NCI-H2029 treated with DMSO at 0.1 percent for 48 hours (cell line): ENCODE measurements around the gene MORC3.
A peak's percentile ranks its signal among the peaks of the same experiment; 100 is the strongest.
"Not testable (repeated sequence)": the region's sequence is repeated elsewhere in the genome, so short reads cannot be mapped to it uniquely, and the experiment has no call there.

Experiments used
- DNase-seq: peaks from one replicate; lab custom pipeline; 2025; lab: John Stamatoyannopoulos, UW

MORC3 gene, protein sequence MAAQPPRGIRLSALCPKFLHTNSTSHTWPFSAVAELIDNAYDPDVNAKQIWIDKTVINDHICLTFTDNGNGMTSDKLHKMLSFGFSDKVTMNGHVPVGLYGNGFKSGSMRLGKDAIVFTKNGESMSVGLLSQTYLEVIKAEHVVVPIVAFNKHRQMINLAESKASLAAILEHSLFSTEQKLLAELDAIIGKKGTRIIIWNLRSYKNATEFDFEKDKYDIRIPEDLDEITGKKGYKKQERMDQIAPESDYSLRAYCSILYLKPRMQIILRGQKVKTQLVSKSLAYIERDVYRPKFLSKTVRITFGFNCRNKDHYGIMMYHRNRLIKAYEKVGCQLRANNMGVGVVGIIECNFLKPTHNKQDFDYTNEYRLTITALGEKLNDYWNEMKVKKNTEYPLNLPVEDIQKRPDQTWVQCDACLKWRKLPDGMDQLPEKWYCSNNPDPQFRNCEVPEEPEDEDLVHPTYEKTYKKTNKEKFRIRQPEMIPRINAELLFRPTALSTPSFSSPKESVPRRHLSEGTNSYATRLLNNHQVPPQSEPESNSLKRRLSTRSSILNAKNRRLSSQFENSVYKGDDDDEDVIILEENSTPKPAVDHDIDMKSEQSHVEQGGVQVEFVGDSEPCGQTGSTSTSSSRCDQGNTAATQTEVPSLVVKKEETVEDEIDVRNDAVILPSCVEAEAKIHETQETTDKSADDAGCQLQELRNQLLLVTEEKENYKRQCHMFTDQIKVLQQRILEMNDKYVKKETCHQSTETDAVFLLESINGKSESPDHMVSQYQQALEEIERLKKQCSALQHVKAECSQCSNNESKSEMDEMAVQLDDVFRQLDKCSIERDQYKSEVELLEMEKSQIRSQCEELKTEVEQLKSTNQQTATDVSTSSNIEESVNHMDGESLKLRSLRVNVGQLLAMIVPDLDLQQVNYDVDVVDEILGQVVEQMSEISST

DNA sequence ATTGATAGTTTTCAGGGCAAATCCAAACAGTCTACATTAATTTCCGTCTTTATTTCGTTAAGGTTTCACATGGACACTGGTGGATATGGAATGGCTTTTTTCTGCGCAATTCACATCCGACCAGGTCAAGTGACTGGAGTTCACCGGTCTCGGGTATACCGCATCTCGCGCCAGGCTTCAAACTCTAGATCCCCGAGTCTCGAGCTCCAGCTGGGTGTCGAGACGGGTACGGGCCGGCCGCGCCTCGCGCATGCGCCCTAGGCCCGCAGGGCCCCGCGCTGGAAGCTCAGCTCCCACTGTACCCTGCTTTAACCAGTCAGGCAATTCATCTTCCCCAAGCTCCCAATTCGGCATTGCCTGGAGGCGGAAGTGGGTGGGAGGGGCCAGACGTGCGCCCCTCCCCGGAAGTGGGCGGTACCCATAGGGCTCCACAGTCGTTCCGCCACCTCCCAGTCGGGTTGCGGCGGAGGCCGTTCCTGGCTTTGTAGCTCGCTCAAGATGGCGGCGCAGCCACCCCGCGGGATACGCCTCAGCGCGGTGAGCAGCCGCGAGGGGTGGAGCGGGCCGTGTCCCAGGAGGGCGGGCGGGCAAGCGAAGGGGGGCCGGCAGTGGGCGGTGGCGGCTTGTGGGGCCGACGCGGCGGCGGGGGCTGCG lies at the start of gene MORC3:
Gene MORC3, plus strand, starts transcription at position 431 of the 654 bp plus-strand sequence. Its CDS starts 68 bp downstream, at position 499.
- peak; percentile 97 for DNase-seq

DNA sequence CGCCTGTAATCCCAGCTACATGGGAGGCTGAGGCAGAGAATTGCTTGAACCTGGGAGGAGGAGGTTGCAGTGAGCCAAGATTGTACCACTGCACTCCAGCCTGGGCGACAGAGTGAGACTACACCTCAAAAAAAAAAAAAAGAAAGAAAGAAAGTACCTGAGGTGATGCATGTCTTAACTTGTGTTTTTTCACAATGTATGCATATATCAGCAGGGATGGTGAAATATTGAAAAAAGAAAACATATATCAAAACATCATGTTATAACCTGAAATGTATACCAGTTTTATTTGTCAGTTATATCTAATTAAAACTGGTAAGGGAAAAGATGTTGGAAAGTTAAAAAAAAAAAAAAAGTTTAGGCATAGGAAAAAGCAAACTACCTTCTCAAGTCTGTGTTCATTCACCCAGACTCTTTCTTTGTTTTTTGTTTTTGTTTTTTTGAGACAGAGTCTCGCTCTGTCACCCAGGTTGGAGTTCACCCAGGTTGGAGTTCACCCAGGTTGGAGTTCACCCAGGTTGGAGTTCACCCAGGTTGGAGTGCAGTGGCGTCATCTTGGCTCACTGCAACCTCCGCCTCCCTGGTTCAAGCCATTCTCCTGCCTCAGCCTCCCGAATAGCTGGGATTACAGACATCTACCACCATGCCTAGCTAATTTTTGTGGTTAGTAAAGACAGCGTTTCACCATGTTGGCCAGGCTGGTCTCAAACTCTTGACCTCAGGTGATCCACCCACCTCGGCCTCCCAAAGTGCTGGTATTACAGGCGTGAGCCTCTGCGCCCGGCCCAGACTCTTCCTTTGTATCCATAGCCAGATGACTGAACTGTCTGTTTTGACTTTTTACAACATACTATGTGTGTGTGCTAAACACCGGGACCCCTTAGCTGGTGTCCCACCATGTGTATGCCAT lies 49.0 kb upstream of the MORC3 start:
- not testable (repeated sequence) for DNase-seq

DNA sequence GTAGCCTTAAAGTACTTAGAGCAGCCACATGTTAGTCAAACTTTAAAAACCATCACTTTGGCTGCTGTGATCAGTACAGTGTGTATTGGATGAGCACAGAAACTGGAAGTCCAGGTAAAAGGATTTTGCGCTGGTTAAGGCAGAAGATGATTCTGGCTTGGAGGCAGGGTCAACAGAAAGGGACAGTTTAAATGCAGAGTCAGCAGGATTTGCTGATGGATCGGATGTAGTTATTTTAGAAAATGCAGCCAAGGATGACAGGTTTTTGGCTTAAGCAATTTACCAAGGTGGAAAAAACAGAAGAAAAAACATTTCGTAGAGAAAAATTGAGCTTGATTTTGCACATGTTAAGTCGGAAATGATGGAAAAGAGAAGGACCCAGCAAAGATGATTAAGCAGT lies 45.9 kb upstream of the MORC3 start:
- DNase-seq: no peak

DNA sequence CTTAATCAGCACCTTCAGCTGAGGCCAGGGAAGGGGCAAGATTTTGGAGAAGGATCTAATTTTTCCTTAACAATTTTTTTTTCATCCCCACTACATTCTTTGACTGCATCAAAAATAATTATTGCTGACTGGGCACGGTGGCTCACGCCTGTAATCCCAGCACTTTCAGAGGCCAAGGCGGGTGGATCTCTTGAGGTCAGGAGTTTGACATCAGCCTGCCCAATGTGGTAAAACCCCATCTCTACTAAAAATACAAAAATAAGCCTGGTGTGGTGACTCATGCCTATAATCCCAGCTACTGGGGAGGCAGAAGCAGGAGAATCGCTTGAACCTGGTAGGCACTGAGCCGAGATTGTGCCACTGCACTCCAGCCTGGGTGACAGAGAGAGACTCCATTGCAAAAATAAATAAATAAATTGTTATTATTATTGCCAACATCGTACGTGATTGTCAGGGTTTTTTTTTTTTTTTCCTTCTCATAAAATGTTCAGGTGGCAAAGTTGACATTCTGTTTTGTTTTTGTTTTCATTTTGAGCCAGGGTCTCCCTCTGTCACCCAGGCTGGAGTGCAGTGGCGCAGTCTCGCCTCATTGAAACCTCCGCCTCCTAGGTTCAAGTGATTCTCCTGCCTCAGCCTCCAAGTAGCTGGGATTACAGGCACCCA lies 37.3 kb upstream of the MORC3 start:
- no peak for DNase-seq

DNA sequence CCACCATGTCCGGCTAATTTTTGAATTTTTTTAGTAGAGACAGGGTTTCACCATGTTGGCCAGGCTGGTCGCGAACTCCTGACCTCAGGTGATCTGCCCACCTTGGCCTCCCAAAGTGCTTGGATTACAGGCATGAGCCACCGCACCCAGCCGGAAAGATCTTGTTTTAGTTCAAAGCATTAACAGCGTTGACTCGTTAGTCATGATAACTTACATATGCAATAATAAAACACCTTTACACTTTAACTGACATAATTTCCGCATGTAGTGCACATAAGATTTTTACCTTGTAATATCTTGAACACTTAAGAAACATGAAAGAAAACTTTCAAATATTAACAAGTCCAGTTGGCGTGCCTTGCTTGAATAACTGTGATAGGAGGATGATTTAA lies 36.8 kb upstream of the MORC3 start:
- DNase-seq: not testable (repeated sequence)

DNA sequence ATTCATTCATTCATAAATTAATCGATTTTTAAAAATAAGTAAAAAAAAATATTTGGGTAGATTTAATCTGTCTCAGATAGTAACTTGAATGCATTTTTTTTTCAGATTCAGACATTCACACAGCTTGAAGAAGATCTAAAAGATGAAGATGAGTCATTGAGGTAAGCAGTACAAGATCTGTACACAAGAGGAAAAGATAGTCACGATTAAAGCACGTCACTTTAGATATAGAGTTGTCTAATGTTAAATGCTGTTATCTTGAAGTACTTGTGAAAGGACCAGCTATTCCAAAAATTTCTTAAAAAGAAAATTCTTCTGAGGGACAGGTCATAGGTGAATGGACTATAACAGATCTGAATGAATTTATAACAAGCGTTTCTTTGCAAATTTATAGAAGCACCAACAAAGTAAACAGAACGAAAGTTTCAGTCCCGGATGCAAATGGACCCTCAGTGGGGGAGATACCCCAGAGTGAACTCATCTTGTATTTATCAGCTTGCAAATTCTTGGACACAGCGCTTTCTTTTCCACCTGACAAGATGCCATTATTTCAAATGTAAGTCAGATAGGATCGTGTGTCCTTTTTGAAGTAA lies 31.2 kb upstream of the MORC3 start:
- no peak for DNase-seq

DNA sequence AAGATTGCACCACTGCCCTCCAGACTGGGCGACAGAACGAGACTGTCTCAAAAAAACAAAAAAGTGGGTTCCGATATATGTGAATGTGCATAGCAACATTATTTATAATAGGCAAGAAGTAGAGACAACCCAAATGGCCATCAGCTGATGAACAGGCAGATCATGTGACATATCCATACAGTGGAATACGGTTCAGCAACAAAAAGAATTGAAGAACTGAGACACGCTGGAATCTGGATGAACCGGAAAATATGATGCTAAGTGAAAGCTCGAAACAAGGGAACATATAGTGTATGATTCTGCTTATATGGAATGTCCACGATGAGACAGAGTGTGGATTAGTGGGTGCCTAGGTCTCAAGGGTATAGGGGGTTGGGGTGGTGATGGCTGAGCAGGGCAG lies 28.5 kb upstream of the MORC3 start:
- DNase-seq: no peak

DNA sequence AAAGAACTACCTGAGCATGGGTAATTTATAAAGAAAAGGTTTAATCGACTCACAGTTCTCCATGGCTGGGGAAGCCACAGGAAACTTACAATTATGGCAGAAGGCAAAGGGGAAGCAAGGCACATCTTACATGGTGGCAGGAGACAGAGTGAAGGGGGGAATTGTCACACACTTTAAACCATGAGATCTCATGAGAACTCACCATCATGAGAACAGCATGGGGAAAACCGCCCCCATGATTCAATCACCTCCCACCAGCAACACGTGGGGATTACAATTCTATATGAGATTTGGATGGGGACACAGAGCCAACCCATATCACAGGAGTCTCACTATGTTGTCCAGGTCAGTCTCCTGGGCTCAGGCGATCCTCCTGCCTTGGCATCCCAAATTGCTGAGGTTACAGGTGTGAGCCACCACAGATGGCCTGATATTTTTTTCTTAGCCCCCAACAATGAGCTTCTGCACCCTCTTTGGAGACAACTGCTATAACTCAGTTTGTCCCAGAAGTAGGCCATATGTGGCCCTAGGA lies 22.5 kb upstream of the MORC3 start:
- DNase-seq: no peak

DNA sequence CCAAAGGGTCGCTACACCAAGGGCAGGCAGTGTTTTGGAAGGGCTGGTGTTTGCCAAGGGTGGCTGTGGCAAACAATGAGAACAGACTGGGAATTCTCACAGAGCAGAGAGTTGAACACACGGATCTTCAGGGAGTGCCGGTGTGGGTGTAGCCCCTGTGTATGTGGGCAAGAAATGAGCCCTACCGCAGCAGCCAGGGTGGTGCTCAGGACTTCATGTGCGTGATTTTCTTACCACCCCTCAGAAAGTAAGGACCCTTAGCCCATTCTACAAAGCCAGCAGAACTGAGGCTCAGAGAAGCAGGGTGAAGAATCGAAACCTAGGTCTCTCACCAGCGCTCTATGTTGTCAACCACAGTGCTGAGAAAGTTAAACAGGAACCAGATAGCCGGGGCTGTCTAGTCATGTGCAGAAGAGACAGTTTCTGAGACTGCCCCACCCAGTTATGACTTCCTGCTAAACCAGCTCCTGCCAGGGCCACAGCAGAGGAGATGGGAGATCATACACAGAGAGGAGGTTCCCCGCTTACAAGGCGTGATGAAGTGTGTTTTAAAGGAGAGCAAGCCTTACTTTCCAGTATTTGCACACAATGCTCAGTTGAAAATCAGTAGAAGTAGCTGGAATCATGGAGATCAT lies 21.9 kb upstream of the MORC3 start:
- DNase-seq: no peak

DNA sequence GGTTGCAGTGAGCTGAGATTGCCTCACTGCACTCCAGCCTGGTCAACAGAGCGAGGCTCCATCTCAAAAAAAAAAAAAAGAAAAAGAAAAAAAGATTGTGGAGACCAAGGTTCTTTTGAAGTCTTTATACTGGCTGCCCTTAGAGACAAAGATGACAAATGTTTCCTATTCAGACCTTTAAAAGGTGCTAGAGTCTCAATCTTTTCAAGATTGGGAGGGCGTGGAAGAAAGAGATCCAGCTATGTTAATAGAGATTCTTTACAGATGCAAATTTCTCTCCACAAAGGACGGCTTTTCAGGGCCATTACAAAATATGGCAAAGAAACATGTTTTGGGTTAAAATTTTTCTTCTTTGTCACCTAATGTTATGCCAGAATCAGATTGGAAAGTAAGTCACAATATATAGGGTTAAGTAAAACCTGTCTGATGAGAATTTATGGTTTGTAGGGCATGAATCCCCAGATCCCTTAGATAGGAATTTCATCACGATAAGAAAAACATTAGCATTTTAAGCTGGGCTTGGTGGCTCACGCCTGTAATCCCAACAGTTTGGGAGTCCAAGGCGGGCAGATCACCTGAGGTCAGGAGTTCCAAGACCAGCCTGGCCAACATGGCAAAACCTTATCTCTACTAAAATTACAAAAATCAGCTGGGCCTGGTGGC lies 13.0 kb upstream of the MORC3 start:
- DNase-seq: no peak

DNA sequence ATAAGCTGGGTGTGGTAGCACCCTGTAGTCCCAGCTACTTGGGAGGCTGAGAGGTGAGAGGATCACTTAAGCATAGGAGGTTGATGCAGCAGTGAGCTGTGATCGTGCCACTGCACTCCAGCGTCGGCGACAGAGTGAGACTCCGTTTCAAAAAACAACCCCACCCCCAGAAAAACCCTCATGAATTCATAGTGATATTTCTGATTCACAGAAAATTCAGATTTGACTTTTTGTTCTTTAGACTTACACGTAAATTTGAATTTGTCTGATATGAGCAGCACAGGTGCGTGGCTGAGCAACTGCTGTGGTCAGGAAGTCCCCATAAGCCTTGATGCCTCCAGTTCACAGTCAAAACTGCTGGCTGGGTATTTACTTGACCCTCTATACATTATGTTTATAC lies 10.0 kb upstream of the MORC3 start:
- no peak for DNase-seq

DNA sequence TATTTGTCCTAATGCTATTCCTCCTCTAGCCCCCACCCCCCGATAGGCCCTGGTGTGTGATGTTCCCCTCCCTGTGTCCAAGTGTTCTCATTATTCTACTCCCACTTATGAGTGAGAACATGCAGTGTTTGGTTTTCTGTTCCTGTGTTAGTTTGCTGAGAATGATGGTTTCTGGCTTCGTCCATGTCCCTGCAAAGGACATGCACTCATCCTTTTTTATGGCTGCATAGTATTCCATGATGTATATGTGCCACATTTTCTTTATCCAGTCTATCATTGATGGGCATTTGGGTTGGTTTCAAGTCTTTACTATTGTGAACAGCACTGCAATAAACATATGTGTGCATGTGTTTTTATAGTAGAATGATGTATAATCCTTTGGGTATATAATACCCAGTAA lies 6.6 kb upstream of the MORC3 start:
- not testable (repeated sequence) for DNase-seq

DNA sequence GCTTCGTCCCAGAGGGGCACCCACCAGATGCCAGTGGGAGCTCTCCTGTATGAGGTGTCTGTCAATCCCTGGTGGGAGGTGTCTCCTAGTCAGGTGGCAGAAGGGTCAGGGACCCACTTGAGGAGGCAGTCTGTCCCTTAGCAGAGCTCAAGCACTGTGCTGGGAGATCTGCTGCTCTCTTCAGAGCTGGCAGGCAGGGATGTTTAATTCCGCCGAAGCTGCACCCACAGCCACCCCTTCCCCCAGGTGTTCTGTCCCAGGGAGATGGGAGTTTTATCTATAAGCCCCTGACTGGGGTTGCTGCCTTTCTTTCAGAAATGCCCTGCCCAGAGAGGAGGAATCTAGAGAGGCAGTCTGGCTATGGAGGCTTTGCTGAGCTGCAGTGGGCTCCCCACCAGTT lies 4.0 kb upstream of the MORC3 start:
- not testable (repeated sequence) for DNase-seq

DNA sequence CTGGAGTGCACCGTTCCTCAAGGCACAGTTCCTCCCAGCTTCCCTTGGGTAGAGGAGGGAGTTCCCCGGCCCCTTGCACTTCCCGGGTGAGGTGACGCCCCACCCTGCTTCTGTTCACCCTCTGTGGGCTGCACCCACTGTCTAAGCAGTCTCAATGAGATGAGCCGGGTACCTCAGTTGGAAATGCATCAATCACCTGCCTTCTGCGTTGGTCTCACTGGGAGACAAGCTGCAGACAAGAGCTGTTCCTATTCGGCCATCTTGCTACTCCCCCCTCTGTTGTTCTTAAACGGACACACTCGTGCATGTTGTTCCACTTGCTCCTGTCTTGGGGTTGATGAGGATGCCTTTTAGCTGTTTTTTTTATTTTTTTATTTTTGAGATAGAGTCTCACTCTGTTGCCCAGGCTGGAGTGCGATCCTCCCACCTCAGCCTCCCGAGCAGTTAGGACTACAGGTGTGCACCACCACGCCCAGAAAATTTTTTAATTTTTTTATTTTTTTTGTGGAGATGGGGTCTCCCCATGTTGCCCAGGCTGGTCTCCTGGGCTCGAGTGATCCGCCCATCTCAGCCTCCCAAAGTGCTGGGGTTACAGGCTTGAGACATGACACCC lies 3.0 kb upstream of the MORC3 start:
- no peak for DNase-seq

DNA sequence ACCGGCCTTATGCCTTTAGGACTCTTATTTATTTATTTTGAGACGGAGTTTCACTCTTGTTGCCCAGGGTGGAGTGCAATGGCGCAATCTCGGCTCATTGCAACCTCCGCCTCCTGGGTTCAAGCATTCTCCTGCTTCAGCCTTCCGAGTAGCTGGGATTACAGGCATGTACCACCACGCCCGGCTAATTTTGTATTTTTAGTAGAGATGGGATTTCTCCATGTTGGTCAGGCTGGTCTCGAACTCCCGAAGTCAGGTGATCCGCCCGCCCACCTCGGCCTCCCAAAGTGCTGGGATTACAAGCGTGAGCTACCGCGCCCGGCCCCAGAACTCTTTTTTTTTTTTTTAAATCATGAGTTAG lies 611 bp upstream of the MORC3 start:
- DNase-seq: not testable (repeated sequence)

DNA sequence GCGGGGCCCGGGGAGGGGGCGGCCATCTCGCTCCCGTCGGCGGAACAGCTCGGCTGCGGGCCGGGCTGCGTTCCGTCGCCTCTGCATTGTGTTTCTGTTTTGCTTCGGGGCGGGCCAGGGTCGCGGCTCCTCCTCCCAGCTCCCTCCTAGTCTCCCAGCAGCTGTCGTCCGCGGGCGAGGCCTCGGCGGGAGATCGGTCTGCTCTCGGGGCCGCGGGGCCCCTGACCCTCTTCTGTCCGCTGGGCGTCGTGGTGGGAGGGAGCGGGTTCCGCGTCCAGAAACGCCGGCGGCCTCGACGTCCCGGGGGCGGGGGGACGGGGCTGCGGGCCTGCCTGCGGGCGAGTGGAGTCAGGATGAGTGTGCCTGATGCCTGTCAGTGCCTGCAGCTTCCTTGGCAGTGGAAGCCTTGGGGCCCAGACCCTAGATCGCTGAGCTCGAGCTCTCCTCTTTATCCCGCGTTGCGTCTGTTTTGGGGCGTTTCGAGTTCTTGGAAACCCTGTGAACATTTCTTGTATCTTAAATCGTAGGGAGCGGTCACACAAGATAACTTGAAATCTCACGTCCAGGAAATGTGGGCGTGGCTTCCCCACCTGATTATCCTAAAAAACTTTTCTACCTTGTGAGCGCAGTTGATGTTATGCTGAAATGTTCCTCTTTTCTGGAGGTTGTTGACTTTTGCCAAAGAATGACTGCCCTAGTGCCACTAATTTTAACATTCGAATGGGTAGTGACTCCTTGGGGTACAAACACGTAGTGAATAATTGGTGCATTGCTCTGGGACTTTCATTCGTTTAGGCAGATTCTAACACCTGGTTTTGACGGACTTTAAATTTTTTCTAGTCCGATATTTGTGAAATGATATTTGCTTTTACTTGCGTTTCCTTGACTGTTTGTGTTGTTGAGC lies 676 bp downstream of the MORC3 start:
- DNase-seq: no peak

DNA sequence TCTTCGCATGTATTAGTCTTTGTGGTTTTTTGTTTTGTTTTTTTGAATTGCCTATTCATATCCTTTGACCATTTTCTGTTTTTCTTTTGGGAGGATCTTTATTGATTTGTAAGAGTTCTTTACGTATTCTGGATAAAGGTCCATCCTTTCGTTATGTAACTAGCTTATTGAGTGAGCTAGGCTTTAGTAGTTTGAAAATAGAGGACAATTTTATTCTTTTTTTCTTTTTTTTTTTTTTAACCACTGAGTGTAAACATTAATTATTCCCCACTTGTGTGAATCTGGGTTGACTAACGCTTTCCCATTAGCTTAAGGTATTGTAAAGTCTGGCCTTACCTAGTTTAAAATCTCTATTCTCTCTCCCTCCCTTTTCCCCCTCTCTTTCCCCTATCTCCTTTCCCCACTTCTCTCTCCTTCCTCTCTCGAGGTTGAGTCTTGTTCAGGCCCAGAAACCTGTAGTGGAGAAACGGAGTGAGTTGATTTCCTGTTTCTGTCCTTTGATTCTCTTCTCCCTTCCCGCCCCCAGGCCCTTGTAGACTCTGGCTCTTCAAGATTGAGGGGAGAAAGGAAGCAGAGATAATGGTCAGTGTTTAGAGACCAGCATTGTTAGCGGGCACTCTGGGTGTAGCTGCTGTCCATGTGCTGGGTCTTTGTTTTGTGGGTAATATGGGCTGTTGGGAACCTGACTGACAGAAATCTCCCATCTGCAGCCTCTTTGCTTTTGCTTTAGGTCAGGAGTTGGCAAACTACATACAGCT lies 1.5 kb downstream of the MORC3 start:
- DNase-seq: peak; percentile 62
